GM19467 (cell line): ENCODE measurements around the gene RAB7A.
"Not testable (repeated sequence)": the region's sequence is repeated elsewhere in the genome, so short reads cannot be mapped to it uniquely, and the experiment has no call there.

ENCODE experiments used
- ATAC-seq: cut with Tn5 transposase; IDR thresholded peaks from one replicate; pipeline ENCODE4 v1.9.1; 2021; ENCODE audit warnings: mild to moderate bottlenecking, moderate library complexity; ENCODE audit not compliant: unreplicated experiment

Gene RAB7A

DNA sequence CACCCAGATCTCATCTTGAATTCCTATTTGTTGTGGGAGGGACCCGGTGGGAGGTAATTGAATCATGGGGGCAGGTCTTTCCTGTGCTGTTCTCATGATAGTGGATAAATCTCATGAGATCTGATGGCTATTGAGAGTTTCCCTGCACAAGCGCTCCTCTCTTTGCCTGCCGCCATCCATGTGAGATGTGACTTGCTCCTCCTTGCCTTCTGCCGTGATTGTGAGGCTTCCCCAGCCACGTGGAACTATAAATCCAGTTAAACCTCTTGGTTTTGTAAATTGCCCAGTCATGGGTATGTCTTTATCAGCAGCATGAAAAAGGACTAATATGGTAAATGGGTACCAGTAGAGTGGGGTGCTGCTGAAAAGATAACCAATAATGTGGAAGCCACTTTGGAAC is 23.6 kb downstream of the RAB7A start:
- not testable (repeated sequence) for ATAC-seq

DNA sequence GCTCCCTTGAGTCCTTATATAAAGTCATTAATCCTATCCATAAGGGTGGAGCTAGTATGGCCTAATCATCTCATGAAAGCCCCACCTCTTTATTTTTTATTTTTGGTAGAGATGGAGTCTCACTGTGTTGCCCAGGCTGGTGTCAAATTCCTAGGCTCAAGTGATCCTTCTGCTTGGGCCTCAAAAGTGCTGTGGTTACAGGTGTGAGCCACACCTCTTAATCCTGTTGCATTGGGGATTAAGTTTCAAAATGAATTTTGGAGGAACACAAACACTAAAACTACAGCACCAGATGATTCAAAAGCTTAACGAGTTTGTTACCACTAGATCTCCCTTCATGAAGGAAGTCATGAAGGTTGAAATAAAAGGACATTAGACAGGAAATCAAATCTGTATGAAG is 27.7 kb downstream of the RAB7A start:
- no peak for ATAC-seq

DNA sequence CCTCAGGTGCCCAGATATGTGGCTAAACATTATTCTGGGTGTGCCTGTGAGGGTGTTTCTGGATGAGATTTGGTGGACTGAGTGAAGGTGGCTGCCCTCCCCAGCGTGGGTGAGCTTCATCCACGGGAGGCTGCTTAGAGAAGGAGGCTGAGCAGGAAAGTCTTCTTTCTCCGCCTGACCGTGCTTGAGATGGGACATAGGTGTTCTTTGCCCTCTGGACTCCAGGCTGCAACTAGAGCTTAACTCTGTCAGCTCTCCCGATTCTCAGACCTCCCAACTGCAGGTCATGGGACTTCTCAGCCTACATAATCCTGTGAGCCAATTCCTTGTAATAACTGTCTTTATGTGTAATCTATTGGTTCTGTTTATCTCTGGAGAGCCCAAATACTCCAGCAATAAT is 34.1 kb downstream of the RAB7A start:
- no peak for ATAC-seq

DNA sequence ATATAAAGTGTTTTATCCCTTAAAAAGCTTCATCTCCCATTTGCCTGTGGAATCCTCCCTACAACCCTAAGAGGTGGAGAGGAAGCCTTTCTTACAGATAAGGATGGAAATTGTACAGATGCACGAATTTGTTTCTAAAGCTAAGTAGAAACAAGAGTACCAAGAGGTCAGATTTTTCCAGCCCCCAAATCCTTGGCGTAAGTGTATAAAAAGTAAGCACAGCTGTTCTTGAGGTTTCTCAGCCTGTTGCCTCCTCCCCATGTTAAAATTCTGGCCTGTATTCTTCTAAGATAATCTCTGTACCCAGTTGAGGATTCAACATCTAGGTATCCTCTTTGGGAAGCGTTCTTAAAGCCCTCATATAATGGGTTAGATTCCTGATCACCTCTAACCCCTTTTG is 34.9 kb downstream of the RAB7A start:
- ATAC-seq, result no peak

DNA sequence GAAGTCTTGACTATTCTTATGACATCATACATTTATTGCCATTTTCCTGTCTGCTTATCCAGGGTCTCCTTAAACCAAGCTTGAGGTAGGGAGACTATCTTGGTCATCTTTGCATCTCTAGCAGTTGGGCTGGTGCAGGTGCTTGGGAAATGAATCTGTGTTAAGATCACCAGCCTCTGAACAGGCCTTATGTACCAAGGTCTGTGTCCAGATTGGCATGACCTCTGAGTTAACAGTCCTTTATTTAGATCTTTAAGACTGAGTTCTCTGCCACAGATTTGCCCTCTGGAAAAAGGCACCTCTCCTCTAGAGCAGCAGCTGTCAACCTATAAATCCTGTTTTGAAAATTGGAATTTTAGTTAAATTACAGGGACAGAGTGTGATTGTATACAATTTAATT is 35.4 kb downstream of the RAB7A start:
- ATAC-seq, result no peak

DNA sequence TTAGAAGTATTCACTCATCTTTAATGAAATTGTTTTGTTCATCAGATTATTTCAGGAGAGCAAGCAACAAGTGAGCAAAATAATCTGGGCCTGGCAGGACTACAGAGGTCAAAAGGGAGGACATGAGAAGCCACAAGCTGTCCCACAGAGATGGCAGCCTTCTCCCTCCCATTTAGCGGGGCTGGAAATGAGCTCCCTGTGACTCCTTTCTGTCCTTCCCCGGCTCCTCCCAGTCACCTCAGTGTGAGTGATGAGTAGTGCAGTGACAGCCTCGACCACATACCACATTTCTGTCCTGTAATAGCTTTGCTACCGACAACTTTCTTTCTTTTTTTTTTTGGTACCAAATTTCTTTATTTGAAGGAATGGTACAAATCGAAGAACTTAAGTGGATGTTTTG is 38.0 kb downstream of the RAB7A start:
- no peak for ATAC-seq

DNA sequence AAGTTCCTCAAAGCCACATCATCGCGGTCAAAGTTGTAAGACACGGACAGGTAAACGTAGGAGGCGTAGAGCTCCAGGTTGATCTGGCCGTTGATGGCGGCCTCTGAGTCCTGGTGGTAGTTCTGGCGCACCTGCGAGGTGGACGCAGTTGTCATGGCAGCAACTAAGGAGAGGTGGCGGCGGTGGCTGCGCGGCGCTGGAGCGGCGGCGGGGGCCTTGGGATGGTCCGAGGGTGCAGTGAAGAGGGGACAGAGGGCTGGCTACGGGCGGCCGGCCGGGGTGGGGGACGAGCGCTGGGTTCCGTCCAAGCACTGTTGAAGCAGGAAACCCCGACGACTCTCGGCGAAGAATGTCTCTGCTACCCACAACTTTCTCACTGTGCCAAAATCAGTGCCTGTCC is 38.9 kb downstream of the RAB7A start:
- ATAC-seq, result no peak

DNA sequence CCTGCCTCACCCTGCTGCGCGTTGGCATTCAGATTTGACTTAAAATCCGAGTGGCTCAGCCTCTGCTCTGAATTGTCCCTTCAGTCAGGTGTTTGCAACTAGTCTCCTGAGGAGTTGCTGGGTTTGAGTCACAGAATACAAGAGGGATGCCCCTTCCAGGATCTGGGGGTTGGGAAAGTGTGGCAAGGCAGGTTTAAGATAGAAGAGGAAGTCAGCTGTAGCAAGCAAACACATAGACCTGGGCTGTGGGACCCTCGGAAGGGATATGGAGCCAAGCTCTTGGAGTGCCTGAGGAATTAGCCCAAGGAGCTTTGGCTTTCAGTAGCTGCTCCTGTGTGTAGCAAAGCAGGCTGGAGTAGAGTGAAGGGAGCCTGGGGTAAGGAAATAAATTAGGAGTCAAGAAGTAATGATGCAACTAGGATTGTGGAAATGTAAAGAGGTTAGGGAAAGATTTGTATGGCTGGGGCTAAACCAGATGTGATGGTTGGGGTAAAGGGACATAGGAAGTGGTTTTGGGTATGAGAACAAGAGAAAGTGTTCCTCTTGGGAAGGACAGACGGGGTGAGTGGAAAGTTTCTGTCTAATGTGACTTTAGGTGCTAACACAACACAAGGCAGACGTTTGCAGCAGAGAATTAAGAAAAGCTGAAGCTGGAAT is 41.2 kb downstream of the RAB7A start:
- no peak for ATAC-seq

DNA sequence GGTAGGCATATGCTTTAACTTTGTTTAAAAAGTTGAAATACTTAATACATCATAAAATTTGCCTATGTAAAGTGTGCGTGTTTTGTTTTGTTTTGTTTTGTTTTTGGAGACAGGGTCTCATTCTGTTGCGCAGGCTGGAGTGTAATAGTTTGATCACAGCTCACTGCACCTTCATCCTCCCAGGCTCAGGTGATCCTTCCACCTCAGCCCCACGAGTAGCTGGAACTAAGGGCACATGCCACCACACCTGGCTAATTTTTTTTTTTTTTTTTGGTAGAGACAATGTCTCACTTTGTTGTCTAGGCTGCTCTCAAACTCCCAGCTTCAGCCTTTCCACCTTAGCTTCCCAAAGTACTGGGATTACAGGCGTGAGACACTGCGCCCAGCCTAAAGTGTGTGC is 42.5 kb downstream of the RAB7A start:
- no peak for ATAC-seq

DNA sequence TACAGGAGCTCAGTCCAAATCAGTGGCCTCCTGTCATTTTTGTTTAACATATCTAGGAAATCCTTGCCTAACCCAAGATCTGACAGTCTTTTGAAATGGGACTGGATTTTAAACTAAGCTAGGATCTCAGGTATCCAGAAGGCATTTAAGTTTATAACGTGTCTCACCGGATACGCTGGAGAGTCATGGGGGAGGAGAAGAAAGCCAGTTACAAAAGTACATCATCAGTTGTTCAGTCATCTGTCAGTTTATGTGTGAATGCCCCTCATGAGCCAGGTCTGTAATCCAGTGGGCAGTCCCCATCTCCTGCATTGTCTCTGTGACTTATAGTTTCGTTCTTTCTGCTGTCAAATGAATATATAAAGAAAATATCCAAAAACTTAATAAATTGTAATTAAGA is 44.4 kb downstream of the RAB7A start:
- no peak for ATAC-seq

DNA sequence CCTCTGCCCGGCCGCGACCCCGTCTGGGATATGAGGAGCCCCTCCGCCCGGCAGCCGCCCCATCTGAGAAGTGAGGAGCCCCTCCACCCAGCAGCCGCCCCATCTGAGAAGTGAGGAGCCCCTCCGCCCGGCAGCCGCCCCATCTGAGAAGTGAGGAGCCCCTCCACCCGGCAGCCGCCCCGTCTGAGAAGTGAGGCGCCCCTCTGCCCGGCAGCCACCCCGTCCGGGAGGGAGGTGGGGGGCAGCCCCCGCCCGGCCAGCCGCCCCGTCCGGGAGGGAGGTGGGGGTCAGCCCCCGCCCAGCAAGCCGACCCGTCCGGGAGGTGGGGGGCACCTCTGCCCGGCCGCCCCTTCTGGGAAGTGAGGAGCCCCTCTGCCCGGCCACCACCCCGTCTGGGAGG is 47.2 kb downstream of the RAB7A start:
- not testable (repeated sequence) for ATAC-seq

DNA sequence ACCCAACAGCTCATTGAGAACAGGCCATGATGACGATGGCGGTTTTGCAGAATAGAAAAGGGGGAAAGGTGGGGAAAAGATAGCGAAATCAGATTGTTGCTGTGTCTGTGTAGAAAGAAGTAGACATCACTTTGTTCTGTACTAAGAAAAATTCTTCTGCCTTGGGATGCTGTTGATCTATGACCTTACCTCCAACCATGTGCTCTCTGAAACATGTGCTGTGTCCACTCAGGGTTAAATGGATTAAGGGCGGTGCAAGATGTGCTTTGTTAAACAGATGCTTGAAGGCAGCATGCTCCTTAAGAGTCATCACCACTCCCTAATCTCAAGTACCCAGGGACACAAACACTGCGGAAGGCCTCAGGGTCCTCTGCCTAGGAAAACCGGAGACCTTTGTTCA is 47.6 kb downstream of the RAB7A start:
- ATAC-seq, result not testable (repeated sequence)

DNA sequence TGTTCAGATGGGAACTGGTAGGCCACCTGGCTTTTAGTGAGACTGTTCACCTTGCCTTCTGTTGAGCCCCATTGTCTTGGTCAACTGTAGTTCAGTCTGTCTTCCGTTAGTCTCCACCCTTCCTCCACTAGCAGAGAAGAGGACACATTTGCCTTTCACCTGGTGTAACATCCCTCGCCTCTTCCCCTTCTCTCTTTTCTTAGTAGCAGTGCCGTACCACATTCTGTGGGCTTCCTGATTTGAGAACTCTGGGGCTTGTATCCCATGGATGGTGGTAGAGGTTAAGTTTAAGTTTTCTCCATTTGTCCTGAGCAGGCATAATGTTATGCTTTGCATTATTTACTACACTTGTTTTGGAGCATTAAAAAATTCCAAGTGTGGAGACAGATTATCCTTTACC is 49.3 kb downstream of the RAB7A start:
- ATAC-seq, result no peak

DNA sequence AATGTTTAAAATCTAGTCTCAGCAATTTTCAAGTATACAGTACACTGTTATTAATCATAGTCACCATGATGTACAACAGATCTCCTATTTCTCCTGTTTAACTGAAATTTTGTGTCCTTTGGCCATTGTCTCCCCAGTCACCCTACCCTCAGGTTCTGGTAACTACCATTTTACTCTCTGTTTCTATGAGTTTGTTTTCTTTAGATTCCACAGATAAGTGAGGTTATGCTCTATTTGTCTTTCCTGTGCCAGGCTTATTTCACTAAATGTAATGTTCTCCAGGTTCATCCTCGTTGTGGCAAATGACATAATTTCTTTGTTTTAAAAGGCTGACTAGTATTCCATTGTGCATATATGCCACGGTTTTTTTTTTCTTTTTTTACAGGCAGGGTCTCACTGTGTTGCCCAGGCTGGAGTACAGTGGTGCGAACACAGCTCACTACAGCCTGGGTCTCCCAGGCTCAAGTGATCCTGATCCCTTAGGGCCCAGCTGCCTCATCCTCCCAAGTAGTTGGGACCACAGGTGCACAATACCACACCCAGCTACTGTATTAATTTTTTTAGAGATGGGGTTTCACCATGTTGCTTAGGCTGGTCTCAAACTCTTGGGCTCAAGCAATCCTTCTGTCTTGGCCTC is 50.0 kb downstream of the RAB7A start:
- no peak for ATAC-seq

DNA sequence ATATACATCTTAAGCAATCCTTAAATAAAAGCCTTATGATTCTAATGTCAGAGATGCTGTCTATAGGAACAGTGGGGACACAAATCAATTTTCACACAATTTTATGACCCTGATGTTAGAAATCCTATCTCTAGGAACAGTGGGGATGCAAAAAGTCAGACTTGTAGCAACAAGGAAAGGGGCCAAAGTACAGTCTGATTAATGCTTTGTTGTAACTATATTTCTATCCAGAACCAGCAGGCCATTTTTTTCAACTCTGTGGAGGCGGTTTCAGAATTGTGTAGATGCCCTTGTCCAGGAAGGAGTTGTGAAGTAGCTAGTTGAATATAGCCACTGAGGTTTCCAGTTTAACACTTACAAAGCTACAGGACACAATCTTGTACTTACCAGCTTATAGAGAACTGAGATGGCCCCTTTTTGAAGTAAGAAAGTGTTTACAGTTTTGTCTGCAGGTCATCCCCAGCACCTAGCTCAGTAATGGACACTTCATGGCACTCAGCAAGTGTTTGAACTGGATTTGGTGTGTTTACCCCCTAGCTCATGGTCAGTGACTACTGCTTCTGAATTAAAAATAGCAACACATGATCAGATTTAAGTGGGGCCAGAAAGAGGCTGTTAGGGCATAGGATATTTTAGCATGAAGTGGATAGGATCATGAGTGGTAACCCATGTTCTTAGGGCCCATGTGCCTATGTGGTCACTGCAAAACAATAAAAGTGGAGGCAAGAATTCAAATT is 54.3 kb downstream of the RAB7A start:
- no peak for ATAC-seq

DNA sequence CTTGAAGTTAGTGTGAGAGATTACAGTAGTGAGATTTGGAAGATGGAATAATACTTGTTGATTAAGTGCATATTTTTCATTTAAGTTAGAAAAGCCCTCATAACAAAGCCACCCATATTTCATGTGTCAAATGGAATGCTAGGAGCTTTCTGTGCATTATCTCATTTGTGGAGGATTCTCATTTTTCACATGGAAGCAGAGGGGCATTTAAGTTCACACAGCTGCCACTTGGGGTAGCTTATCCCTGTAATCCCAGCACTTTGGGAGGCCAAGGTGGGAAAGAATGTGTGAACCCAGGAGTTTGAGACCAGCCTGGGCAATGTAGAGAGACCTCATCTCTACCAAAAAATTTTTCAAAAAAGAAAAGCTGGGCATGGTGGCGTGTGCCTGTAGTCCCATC is 55.2 kb downstream of the RAB7A start:
- no peak for ATAC-seq

DNA sequence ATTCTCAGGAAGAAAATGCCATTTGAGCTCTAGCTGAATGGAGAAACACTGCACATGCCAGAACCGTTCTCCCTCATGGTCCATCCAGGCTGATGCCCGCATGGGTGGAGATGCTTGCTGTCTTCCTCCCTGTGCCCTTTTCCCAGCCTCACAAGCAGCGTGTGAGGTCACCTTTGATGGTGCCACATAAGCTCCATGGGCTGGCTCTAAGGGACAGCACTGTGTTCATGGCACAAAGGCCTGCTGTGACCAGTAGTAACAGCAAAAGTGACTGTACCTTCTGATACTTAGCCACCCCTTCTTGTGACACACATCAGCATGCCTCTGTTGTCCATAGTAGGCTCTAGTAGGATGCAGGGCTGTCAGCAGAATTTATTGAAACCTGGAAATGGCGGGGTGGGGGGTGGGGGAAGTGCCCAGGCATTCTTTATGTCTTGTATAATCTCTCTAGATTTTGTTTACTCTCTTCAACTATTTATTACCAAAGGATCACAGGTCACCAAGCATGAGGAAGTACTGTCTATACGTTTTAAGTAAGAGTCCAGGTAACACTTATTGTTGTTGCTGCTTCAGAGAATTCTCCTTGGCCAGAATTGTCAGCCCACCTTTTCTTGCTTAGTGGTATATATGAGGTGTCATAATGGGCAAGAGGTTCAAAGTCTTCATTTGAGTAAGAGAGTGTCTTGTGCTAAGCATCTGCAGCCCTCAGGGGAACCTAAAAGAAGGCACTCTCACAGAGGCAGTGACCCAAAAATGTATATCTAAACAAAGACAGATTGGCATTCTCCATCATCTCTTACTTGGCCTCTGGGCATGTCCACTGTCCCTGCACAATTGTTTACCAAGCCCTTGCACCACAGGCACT is 56.5 kb downstream of the RAB7A start:
- no peak for ATAC-seq

DNA sequence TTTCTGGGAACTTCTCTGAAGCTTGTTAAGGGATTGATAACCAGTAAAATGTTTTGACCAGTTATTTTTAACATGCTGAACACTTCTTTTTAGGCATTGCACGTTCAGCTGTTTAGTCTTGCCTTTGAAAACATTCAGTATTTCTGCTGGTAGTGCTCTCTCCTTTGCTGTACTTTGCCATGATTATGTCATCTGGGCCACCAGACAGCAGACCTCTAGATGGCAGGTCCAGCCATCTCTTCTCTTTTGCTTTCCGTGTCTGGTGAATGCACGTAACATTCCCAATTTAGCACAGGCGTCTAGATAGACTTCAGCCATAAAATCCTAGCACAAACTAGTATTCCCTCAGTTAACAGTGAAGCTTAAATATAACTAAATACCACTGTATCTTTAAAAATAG is 57.8 kb downstream of the RAB7A start:
- no peak for ATAC-seq

DNA sequence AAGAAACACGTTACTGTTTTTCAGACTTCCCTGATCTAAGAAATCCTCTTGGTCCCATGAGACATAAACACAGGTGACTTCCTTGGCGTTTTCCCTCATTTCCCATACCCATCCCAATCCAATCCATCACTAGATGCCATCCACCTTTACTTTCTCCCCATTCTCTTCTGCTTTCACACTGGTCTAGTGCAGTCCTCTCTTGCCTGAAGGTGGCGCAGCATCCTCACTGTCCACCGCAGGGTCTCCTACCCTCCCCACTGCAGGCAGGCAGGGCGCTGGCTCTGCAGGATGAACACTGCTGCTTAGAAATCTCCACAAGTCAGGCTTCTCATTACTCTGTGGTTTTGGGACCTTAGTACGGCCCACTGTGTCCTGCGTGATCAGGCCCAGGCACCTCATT is 58.2 kb downstream of the RAB7A start:
- ATAC-seq, result no peak

DNA sequence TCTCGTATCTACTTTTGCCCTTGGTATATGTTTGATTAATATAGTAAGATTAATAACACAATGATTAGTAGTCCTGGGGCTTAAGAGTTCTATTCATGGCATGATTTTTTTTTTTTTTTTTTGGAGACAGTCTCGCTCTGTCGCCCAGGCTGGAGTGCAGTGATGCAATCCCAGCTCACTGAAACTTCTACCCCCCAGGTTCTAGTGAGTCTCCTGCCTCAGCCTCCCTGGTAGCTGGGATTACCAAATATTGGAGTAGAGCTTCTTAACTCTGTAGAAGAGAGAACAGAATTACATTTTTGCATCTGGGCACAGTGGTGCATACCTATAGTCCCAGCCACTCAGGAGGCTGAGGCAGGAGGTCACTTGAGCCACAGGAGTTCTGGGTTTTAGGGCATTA is 58.9 kb downstream of the RAB7A start:
- no peak for ATAC-seq

DNA sequence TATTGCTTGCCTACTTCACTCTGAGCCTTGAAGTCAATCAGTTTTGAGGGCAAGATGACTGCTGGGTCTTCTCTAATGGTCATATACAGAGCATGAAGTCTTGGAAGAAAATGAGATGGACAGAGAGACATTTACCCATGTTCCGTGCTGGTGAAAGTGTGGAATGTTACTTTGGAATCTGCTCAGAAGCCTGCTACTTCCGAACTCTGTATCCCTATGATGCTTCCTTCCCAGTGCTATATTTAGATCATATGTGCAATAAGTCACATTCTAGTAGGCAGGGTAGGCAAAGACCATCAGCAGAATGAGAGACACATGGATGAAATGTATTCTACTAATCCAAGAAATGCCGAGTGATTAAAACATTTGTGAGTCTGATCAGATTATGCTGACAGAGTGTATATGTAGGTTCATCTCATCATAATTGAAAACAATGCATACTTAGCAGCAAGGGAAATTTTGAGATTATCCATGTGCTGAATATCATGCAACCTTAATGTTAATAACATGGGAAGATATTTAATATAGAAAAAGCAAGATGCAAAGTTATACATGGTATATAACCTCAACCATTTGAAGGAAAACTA is 60.5 kb downstream of the RAB7A start:
- no peak for ATAC-seq
